CD8-positive, alpha-beta memory T cell (primary cell): ENCODE data around the gene LRRFIP2. TPM values are rescaled to one million over a fixed set of nuclear protein-coding genes. Genes with fewer than 3 reads are reported as not detected.

ENCODE experiments used
- CTCF ChIA-PET: fragments of 350-600 bp; sonication (Branson Sonifier 250); formaldehyde crosslinking; loops from one replicate; lab custom pipeline; 2021; ENCODE audit warnings: antibody characterized with exemption; lab: Charles Lee
- POLR2A ChIA-PET: fragments of 350-600 bp; sonication (Branson Sonifier 250); formaldehyde crosslinking; loops from one replicate; lab custom pipeline; 2021; ENCODE audit warnings: antibody characterized with exemption; lab: Charles Lee
- DNase-seq, 5 donors: peaks; one replicate each; pipeline versions ENCODE4 v3.0.0 to v3.0.0-alpha.2; 2020 to 2022; ENCODE audit warnings: mixed read lengths in 1 of 5
- H3K27ac ChIP-seq: one replicate; pipeline ENCODE4 v1.7.0; 2013; ENCODE audit warnings: low read depth, mild to moderate bottlenecking, low read length, moderate library complexity
- H3K27me3 ChIP-seq: 2 replicates; pipeline ENCODE4 v1.7.0; 2013; ENCODE audit warnings: low read length, mild to moderate bottlenecking; ENCODE audit not compliant: insufficient read depth, poor library complexity, severe bottlenecking
- H3K36me3 ChIP-seq: 2 replicates; pipeline ENCODE4 v1.7.0; 2013; ENCODE audit warnings: mild to moderate bottlenecking, low read length, moderate library complexity; ENCODE audit not compliant: insufficient read depth
- H3K4me1 ChIP-seq: 2 replicates; pipeline ENCODE4 v1.7.0; 2013; ENCODE audit warnings: mild to moderate bottlenecking, low read length, moderate library complexity; ENCODE audit not compliant: insufficient read depth
- H3K4me3 ChIP-seq: 2 replicates; pipeline ENCODE4 v1.7.0; 2013; ENCODE audit warnings: mild to moderate bottlenecking, low read length
- H3K9me3 ChIP-seq: 2 replicates; pipeline ENCODE4 v1.7.0; 2013; ENCODE audit warnings: mild to moderate bottlenecking, low read length
- H3K27ac Mint-ChIP-seq, 8 donors: one replicate each; pipeline ENCODE4 v1.8.0; 2020 to 2021; ENCODE audit warnings: mixed read lengths in 8 of 8, mild to moderate bottlenecking in 6 of 8, inconsistent platforms in 3 of 8, moderate library complexity in 3 of 8
- H3K27me3 Mint-ChIP-seq, 2 donors: one replicate each; pipeline ENCODE4 v1.8.0; 2020 to 2021; ENCODE audit warnings: mixed read lengths in 2 of 2, mild to moderate bottlenecking in 1 of 2, moderate library complexity in 1 of 2
- H3K36me3 Mint-ChIP-seq, 3 donors: one replicate each; pipeline ENCODE4 v1.8.0; 2020 to 2021; ENCODE audit warnings: mixed read lengths in 3 of 3, inconsistent platforms in 1 of 3, mild to moderate bottlenecking in 1 of 3
- H3K4me1 Mint-ChIP-seq, 3 donors: one replicate each; pipeline ENCODE4 v1.8.0; 2020 to 2021; ENCODE audit warnings: mixed read lengths in 3 of 3, inconsistent platforms in 1 of 3, mild to moderate bottlenecking in 1 of 3
- H3K4me3 Mint-ChIP-seq, 7 donors: one replicate each; pipeline ENCODE4 v1.8.0; 2020 to 2021; ENCODE audit warnings: mixed read lengths in 7 of 7, mild to moderate bottlenecking in 6 of 7, moderate library complexity in 4 of 7, inconsistent platforms in 2 of 7
- H3K9me3 Mint-ChIP-seq, 5 donors: one replicate each; pipeline ENCODE4 v1.8.0; 2020 to 2022; ENCODE audit warnings: mixed read lengths in 5 of 5, mild to moderate bottlenecking in 3 of 5, moderate library complexity in 2 of 5, inconsistent platforms in 1 of 5
- polyA plus RNA-seq: library from polyadenylated mRNA; unstranded; fragments of 300-500 nt; fragmentation: Illumina TruSeq; gene quantifications from one replicate; pipeline ENCODE4 v1.2.3, GENCODE V29; 2021
- total RNA-seq, 2 experiments: library from RNA; stranded (reverse); gene quantifications; one replicate each; pipeline ENCODE4 v1.2.3, GENCODE V29; 2021

Gene LRRFIP2
- total and polyA plus RNA-seq, 3 experiments from 2014 or later: 21.9 to 34.3 (median 34.1) TPM

DNA sequence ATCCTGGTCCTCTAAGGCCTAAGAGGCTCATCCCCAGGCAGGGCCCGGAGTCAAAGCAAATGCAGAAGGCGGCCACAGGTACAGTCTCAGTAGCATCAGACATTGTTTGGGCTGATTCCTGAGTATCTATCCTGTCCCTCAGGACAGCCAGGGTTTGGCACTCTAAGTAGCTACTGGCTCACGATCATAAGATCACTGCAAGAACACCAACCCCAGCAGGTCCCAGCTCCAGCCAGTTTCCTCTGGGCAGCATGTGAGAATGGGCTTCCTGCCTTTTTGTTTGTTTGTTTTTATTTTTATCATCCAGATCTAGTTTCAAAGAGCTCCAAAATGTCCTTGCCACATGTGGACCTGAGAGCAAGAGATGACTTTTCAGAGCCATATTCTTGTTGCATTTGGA lies 32.7 kb downstream of the LRRFIP2 start:
- no peaks in the 10 kb centered on the region for H3K27me3 Mint-ChIP-seq
- H3K36me3 Mint-ChIP-seq: peaks cover 16 to 46% (median 17%) of the 10 kb centered on the region in 3 donors
- no peak overlapping the region for H3K4me3 Mint-ChIP-seq
- peaks cover 7 to 29% (median 28%) of the 10 kb centered on the region in 3 donors for H3K4me1 Mint-ChIP-seq
- no peak for DNase-seq
- ChIA-PET CTCF (no interaction called here), POLR2A (no interaction called here)
- H3K4me1 ChIP-seq: no peaks in the 10 kb centered on the region
- H3K9me3 Mint-ChIP-seq: no peaks in the 10 kb centered on the region
- H3K36me3 ChIP-seq: no peaks in the 10 kb centered on the region
- H3K27ac Mint-ChIP-seq: peak overlapping the region in 1 of 8 donors; percentile 35
- H3K4me3 ChIP-seq: no peak overlapping the region
- no peaks in the 10 kb centered on the region for H3K27me3 ChIP-seq
- H3K9me3 ChIP-seq: no peaks in the 10 kb centered on the region
- no peak overlapping the region for H3K27ac ChIP-seq

GRCh38 chr3:37140899-37141541 lies 33.4 kb downstream of the LRRFIP2 start:
- no peak overlapping the region for H3K27ac Mint-ChIP-seq
- ChIA-PET CTCF (no interaction called here), POLR2A (no interaction called here)
- H3K4me1 Mint-ChIP-seq: peaks cover 7 to 25% (median 23%) of the 10 kb centered on the region in 3 donors
- H3K9me3 ChIP-seq: no peaks in the 10 kb centered on the region
- no peak overlapping the region for H3K4me3 Mint-ChIP-seq
- H3K27ac ChIP-seq: no peak overlapping the region
- peaks cover 10 to 40% (median 13%) of the 10 kb centered on the region in 3 donors for H3K36me3 Mint-ChIP-seq
- H3K27me3 Mint-ChIP-seq: no peaks in the 10 kb centered on the region
- no peaks in the 10 kb centered on the region for H3K4me1 ChIP-seq
- no peak overlapping the region for H3K4me3 ChIP-seq
- H3K27me3 ChIP-seq: no peaks in the 10 kb centered on the region
- no peak for DNase-seq
- H3K9me3 Mint-ChIP-seq: no peaks in the 10 kb centered on the region
- H3K36me3 ChIP-seq: no peaks in the 10 kb centered on the region

- ChIA-PET POLR2A (no interaction called here), CTCF (no interaction called here)
- Mint-ChIP-seq H3K27me3 (no peaks in the 10 kb centered on the region), H3K4me3 (no peak overlapping the region), H3K27ac (no peak overlapping the region), H3K36me3 (peaks cover 6 to 27% (median 13%) of the 10 kb centered on the region in 3 donors), H3K4me1 (peaks cover 7 to 15% (median 14%) of the 10 kb centered on the region in 3 donors), H3K9me3 (no peaks in the 10 kb centered on the region)
- no peak overlapping the region for H3K27ac ChIP-seq
- no peaks in the 10 kb centered on the region for H3K4me1 ChIP-seq
- H3K36me3 ChIP-seq: no peaks in the 10 kb centered on the region
- DNase-seq: no peak
- H3K9me3 ChIP-seq: no peaks in the 10 kb centered on the region
- H3K4me3 ChIP-seq: no peak overlapping the region
- no peaks in the 10 kb centered on the region for H3K27me3 ChIP-seq
These were observed 34.8 kb downstream of the LRRFIP2 start for GRCh38 chr3:37139567-37140052.

- no peak overlapping the region for H3K27ac ChIP-seq
- H3K9me3 ChIP-seq: no peaks in the 10 kb centered on the region
- H3K4me1 Mint-ChIP-seq: peaks cover 7 to 13% (median 12%) of the 10 kb centered on the region in 3 donors
- H3K4me1 ChIP-seq: no peaks in the 10 kb centered on the region
- H3K36me3 Mint-ChIP-seq: peaks cover 6 to 20% (median 13%) of the 10 kb centered on the region in 3 donors
- H3K27me3 ChIP-seq: no peaks in the 10 kb centered on the region
- no peak overlapping the region for H3K4me3 ChIP-seq
- H3K36me3 ChIP-seq: no peaks in the 10 kb centered on the region
- no peaks in the 10 kb centered on the region for H3K27me3 Mint-ChIP-seq
- CTCF ChIA-PET: no interaction called here
- H3K27ac Mint-ChIP-seq: peak overlapping the region in 1 of 8 donors; percentile 7
- H3K4me3 Mint-ChIP-seq: no peak overlapping the region
- POLR2A ChIA-PET: no interaction called here
- H3K9me3 Mint-ChIP-seq: no peaks in the 10 kb centered on the region
- no peak for DNase-seq
These were observed 35.6 kb downstream of the LRRFIP2 start for GRCh38 chr3:37138816-37139215.

- H3K36me3 Mint-ChIP-seq: peaks cover 2 to 8% (median 3%) of the 10 kb centered on the region in 3 donors
- no peaks in the 10 kb centered on the region for H3K9me3 Mint-ChIP-seq
- ChIA-PET CTCF (no interaction called here), POLR2A (no interaction called here)
- peaks cover 7 to 14% (median 13%) of the 10 kb centered on the region in 3 donors for H3K4me1 Mint-ChIP-seq
- Histone ChIP-seq H3K27me3 (no peaks in the 10 kb centered on the region), H3K4me1 (no peaks in the 10 kb centered on the region), H3K4me3 (no peak overlapping the region), H3K36me3 (no peaks in the 10 kb centered on the region), H3K27ac (no peak overlapping the region), H3K9me3 (no peaks in the 10 kb centered on the region)
- peak overlapping the region in 1 of 8 donors; percentile 15 for H3K27ac Mint-ChIP-seq
- no peak overlapping the region for H3K4me3 Mint-ChIP-seq
- no peaks in the 10 kb centered on the region for H3K27me3 Mint-ChIP-seq
- DNase-seq: no peak
These were observed 36.9 kb downstream of the LRRFIP2 start for GRCh38 chr3:37137516-37137915.

GRCh38 chr3:37136067-37136466 lies 38.3 kb downstream of the LRRFIP2 start:
- H3K36me3 Mint-ChIP-seq: peaks cover 0 to 3% (median 0%) of the 10 kb centered on the region in 3 donors
- ChIA-PET POLR2A (no interaction called here), CTCF (no interaction called here)
- peaks cover 17 to 25% (median 22%) of the 10 kb centered on the region in 3 donors for H3K4me1 Mint-ChIP-seq
- H3K27me3 Mint-ChIP-seq: no peaks in the 10 kb centered on the region
- no peaks in the 10 kb centered on the region for H3K9me3 Mint-ChIP-seq
- DNase-seq: no peak
- Histone ChIP-seq H3K4me1 (no peaks in the 10 kb centered on the region), H3K27ac (no peak overlapping the region), H3K4me3 (no peak overlapping the region), H3K36me3 (no peaks in the 10 kb centered on the region), H3K27me3 (no peaks in the 10 kb centered on the region), H3K9me3 (no peaks in the 10 kb centered on the region)
- H3K4me3 Mint-ChIP-seq: no peak overlapping the region
- peak overlapping the region in 1 of 8 donors; percentile 51 for H3K27ac Mint-ChIP-seq

GRCh38 chr3:37135561-37135960 lies 38.8 kb downstream of the LRRFIP2 start:
- H3K36me3 ChIP-seq: no peaks in the 10 kb centered on the region
- POLR2A ChIA-PET: no interaction called here
- Mint-ChIP-seq H3K27ac (no peak overlapping the region), H3K4me1 (peaks cover 18 to 30% (median 26%) of the 10 kb centered on the region in 3 donors), H3K4me3 (no peak overlapping the region), H3K36me3 (peaks cover 0 to 3% (median 0%) of the 10 kb centered on the region in 3 donors), H3K27me3 (no peaks in the 10 kb centered on the region), H3K9me3 (no peaks in the 10 kb centered on the region)
- H3K27me3 ChIP-seq: no peaks in the 10 kb centered on the region
- CTCF ChIA-PET: no interaction called here
- no peak for DNase-seq
- H3K27ac ChIP-seq: no peak overlapping the region
- no peaks in the 10 kb centered on the region for H3K9me3 ChIP-seq
- no peak overlapping the region for H3K4me3 ChIP-seq
- H3K4me1 ChIP-seq: no peaks in the 10 kb centered on the region

GRCh38 chr3:37132334-37132733 lies 42.0 kb downstream of the LRRFIP2 start:
- H3K4me3 Mint-ChIP-seq: no peak overlapping the region
- H3K4me1 ChIP-seq: no peaks in the 10 kb centered on the region
- no peaks in the 10 kb centered on the region for H3K36me3 ChIP-seq
- H3K27ac ChIP-seq: no peak overlapping the region
- CTCF ChIA-PET: no interaction called here
- no peaks in the 10 kb centered on the region for H3K9me3 ChIP-seq
- no peaks in the 10 kb centered on the region for H3K9me3 Mint-ChIP-seq
- H3K27me3 ChIP-seq: no peaks in the 10 kb centered on the region
- DNase-seq: no peak
- H3K36me3 Mint-ChIP-seq: peaks cover 0 to 12% (median 9%) of the 10 kb centered on the region in 3 donors
- POLR2A ChIA-PET: no interaction called here
- H3K27ac Mint-ChIP-seq: no peak overlapping the region
- H3K4me3 ChIP-seq: no peak overlapping the region
- peaks cover 25 to 36% (median 35%) of the 10 kb centered on the region in 3 donors for H3K4me1 Mint-ChIP-seq
- H3K27me3 Mint-ChIP-seq: no peaks in the 10 kb centered on the region
